Measurements from ENCODE around the gene TENM3.

The TENM3 gene

DNA sequence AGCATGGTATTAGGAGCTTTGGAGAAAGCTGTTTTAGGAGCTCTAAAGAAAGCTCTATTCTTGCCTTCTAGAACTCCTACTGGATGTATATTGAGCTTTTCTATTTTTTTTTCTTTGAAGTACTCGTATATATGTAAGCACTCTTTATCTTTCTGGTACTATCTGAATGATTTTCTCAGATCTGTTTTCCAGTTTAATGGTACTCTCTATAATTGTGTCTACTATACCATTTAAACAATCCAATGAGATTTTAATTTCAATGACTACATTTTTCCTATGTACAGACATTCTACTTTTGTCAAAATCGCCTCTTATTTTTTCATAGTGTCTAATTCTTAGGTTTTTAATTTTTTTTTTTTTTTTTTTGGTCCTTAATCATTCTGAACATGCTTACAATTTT, 345.9 kb downstream of the TENM3 start:
- Histone ChIP-seq H2AFZ (ENCODE audit: low read depth, low read length) (no peak overlapping the region), H3K4me2 (ENCODE audit: low read length) (no peak overlapping the region), H3K36me3 (replicated peaks; ENCODE audit: low read depth, low read length) (no peaks in the 10 kb centered on the region), H3K79me2 (ENCODE audit: low read length) (no peaks in the 10 kb centered on the region), H3K9me3 (ENCODE audit: insufficient read depth, low read length) (no peaks in the 10 kb centered on the region), H4K20me1 (ENCODE audit: insufficient read depth, low read length) (no peaks in the 10 kb centered on the region), H3K4me1 (ENCODE audit: low read length) (no peaks in the 10 kb centered on the region), H3K9ac (ENCODE audit: low read length) (no peak overlapping the region), H3K4me3 (ENCODE audit: low read length) (no peak overlapping the region), H3K27ac (ENCODE audit: low read length) (no peak overlapping the region), H3K27me3 (ENCODE audit: low read depth, low read length) (no peaks in the 10 kb centered on the region)
- TF ChIP-seq, protein P1, sequence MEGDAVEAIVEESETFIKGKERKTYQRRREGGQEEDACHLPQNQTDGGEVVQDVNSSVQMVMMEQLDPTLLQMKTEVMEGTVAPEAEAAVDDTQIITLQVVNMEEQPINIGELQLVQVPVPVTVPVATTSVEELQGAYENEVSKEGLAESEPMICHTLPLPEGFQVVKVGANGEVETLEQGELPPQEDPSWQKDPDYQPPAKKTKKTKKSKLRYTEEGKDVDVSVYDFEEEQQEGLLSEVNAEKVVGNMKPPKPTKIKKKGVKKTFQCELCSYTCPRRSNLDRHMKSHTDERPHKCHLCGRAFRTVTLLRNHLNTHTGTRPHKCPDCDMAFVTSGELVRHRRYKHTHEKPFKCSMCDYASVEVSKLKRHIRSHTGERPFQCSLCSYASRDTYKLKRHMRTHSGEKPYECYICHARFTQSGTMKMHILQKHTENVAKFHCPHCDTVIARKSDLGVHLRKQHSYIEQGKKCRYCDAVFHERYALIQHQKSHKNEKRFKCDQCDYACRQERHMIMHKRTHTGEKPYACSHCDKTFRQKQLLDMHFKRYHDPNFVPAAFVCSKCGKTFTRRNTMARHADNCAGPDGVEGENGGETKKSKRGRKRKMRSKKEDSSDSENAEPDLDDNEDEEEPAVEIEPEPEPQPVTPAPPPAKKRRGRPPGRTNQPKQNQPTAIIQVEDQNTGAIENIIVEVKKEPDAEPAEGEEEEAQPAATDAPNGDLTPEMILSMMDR (IDR thresholded peaks at IDR 0.05; ENCODE audit: low read depth, low read length): no peak
- TF ChIP-seq EZH2phosphoT487 (IDR thresholded peaks at IDR 0.05; ENCODE audit: low read depth): no peak

DNA sequence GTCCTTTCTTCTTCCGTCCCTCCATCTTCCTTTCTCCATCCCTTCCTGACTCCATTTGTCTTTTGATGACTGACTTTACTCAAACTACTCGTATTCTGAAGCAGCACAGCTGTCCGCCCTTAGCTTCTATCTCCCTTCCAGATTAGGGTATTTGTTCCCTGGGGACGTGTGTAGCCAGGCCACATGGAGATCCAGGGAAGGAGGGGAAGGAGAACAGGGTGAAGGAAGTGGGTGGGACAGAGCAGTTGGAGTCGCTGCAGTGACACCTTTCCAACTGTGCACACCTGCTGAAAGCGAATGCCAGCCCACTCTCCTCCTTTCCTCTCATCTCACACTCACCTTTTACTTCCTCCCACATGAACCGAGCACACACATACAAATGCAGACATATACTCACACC, 350.2 kb downstream of the TENM3 start:
- Histone ChIP-seq H3K27ac (ENCODE audit: low read length) (no peak overlapping the region), H3K9me3 (ENCODE audit: insufficient read depth, low read length) (no peaks in the 10 kb centered on the region), H3K79me2 (ENCODE audit: low read length) (no peaks in the 10 kb centered on the region), H3K36me3 (replicated peaks; ENCODE audit: low read depth, low read length) (no peaks in the 10 kb centered on the region), H3K27me3 (ENCODE audit: low read depth, low read length) (no peaks in the 10 kb centered on the region), H3K4me3 (ENCODE audit: low read length) (no peak overlapping the region), H2AFZ (ENCODE audit: low read depth, low read length) (no peak overlapping the region), H3K4me1 (ENCODE audit: low read length) (no peaks in the 10 kb centered on the region), H3K4me2 (ENCODE audit: low read length) (no peak overlapping the region), H3K9ac (ENCODE audit: low read length) (no peak overlapping the region), H4K20me1 (ENCODE audit: insufficient read depth, low read length) (no peaks in the 10 kb centered on the region)
- TF ChIP-seq, protein P1 (IDR thresholded peaks at IDR 0.05; ENCODE audit: low read depth, low read length): no peak
- no peak for TF ChIP-seq EZH2phosphoT487 (IDR thresholded peaks at IDR 0.05; ENCODE audit: low read depth)

DNA sequence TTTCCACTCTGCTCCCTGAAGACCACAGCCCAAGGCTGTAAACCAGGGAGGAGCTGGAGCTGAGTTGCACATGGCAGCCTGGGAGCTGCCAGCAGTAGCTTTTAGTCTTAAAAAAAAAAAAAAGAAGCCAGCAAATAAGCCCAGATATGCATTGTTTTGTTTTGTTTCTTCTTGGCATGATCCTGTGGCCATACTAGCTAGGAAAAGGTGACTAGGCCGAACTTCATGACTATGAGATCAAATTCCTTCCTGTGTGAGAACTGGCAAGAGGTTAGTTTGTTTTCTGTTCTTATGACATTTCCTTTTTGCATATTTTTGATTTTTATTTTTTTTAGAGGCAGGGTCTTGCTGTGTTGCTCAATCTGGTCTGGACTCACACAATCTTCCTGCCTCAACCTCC, 350.7 kb downstream of the TENM3 start:
- Histone ChIP-seq H3K27me3 (ENCODE audit: low read depth, low read length) (no peaks in the 10 kb centered on the region), H3K36me3 (replicated peaks; ENCODE audit: low read depth, low read length) (no peaks in the 10 kb centered on the region), H4K20me1 (ENCODE audit: insufficient read depth, low read length) (no peaks in the 10 kb centered on the region), H3K9me3 (ENCODE audit: insufficient read depth, low read length) (no peaks in the 10 kb centered on the region), H2AFZ (ENCODE audit: low read depth, low read length) (no peak overlapping the region; the same call in 1 of the 2 replicates), H3K27ac (ENCODE audit: low read length) (no peak overlapping the region), H3K9ac (ENCODE audit: low read length) (no peak overlapping the region), H3K4me3 (ENCODE audit: low read length) (no peak overlapping the region), H3K79me2 (ENCODE audit: low read length) (no peaks in the 10 kb centered on the region), H3K4me2 (ENCODE audit: low read length) (no peak overlapping the region), H3K4me1 (ENCODE audit: low read length) (no peaks in the 10 kb centered on the region)
- TF ChIP-seq, protein P1 (IDR thresholded peaks at IDR 0.05; ENCODE audit: low read depth, low read length): no peak
- no peak for TF ChIP-seq EZH2phosphoT487 (IDR thresholded peaks at IDR 0.05; ENCODE audit: low read depth)

- H3K9ac ChIP-seq (ENCODE audit: low read length): no peak overlapping the region
- H3K4me2 ChIP-seq (ENCODE audit: low read length): no peak overlapping the region
- no peak overlapping the region for H2AFZ ChIP-seq (ENCODE audit: low read depth, low read length)
- H3K36me3 ChIP-seq (replicated peaks; ENCODE audit: low read depth, low read length): no peaks in the 10 kb centered on the region
- H3K79me2 ChIP-seq (ENCODE audit: low read length): no peaks in the 10 kb centered on the region
- H3K4me3 ChIP-seq (ENCODE audit: low read length): no peak overlapping the region
- TF ChIP-seq, protein P1 (IDR thresholded peaks at IDR 0.05; ENCODE audit: low read depth, low read length): no peak
- TF ChIP-seq EZH2phosphoT487 (IDR thresholded peaks at IDR 0.05; ENCODE audit: low read depth): no peak
- H3K9me3 ChIP-seq (ENCODE audit: insufficient read depth, low read length): no peaks in the 10 kb centered on the region
- no peaks in the 10 kb centered on the region for H3K27me3 ChIP-seq (ENCODE audit: low read depth, low read length)
- no peaks in the 10 kb centered on the region for H4K20me1 ChIP-seq (ENCODE audit: insufficient read depth, low read length)
- H3K27ac ChIP-seq (ENCODE audit: low read length): no peak overlapping the region
- no peaks in the 10 kb centered on the region for H3K4me1 ChIP-seq (ENCODE audit: low read length)
These were observed 356.9 kb downstream of the TENM3 start for GRCh38 chr4:182600093-182600492.
